ENCODE measurements around the gene SCARB2. TPM values are rescaled to one million over a fixed set of nuclear protein-coding genes. Genes with fewer than 3 reads are reported as not detected.

The SCARB2 gene
- total and polyA plus RNA-seq, 8 donors: 36.8 to 123 (median 72.4) TPM

GRCh38 chr4:76148142-76148865 lies 65.3 kb downstream of the SCARB2 start, which contains the start of gene NUP54:
Gene NUP54, minus strand, starts transcription at chr4:76148397. Its CDS starts 23 bp downstream, at chr4:76148374.
- H3K4me3 ChIP-seq: peak within 1 kb of the TSS; percentile 74 to 98 (median 82)
- TF ChIP-seq CTCF (IDR thresholded peaks at IDR 0.05): no peak
- H3K9me3 ChIP-seq: no peaks in the 10 kb centered on the region
- peaks cover 9 to 22% (median 19%) of the 10 kb centered on the region in 3 donors for H3K4me1 ChIP-seq
- ATAC-seq: peak; percentile 98 to 100 (median 98)
- peak within 1 kb of the TSS; percentile 80 to 95 (median 90) for H3K27ac ChIP-seq
- peak; percentile 89 to 97 (median 92) for DNase-seq
- intact Hi-C loops (cut with DNase I): no loop called here
- H3K36me3 ChIP-seq: peaks cover 0 to 5% (median 0%) of the 10 kb centered on the region in 3 donors
- no peaks in the 10 kb centered on the region for H3K27me3 ChIP-seq
- WGBS, 2 donors: 0 to 1% methylated on average over 36 to 47 of the region's 47 CpGs
- peak; percentile 59 for FAIRE-seq

GRCh38 chr4:76147454-76148141 lies 66.0 kb downstream of the SCARB2 start:
- intact Hi-C loops (cut with DNase I): no loop called here
- WGBS, 2 donors: 1% methylated on average over 31 of the region's 31 CpGs
- ATAC-seq (peak; percentile 55 to 81 (median 70)), FAIRE-seq (no peak), DNase-seq (peak in 3 of 6 donors; percentile 31 to 56 (median 45))
- Histone ChIP-seq H3K27ac (peak overlapping the region; percentile 80 to 95 (median 90)), H3K27me3 (no peaks in the 10 kb centered on the region), H3K4me1 (peaks cover 9 to 22% (median 20%) of the 10 kb centered on the region in 3 donors), H3K9me3 (no peaks in the 10 kb centered on the region), H3K4me3 (peak overlapping the region; percentile 74 to 98 (median 82)), H3K36me3 (peaks cover 0 to 5% (median 0%) of the 10 kb centered on the region in 3 donors)
- TF ChIP-seq CTCF (IDR thresholded peaks at IDR 0.05): no peak

- Histone ChIP-seq H3K36me3 (peaks cover 0 to 11% (median 0%) of the 10 kb centered on the region in 3 donors), H3K4me3 (no peak overlapping the region), H3K9me3 (no peaks in the 10 kb centered on the region), H3K27ac (no peak overlapping the region), H3K27me3 (no peaks in the 10 kb centered on the region), H3K4me1 (peaks cover 7 to 29% (median 21%) of the 10 kb centered on the region in 3 donors)
- FAIRE-seq (no peak), ATAC-seq (no peak), DNase-seq (no peak)
- TF ChIP-seq CTCF (IDR thresholded peaks at IDR 0.05): no peak
- intact Hi-C loops (cut with DNase I): no loop called here
Observed at GRCh38 chr4:76144546-76144945, 69.1 kb downstream of the SCARB2 start.

- H3K27me3 ChIP-seq: no peaks in the 10 kb centered on the region
- intact Hi-C loops (cut with DNase I): no loop called here
- H3K27ac ChIP-seq: no peak overlapping the region
- WGBS, 2 donors: 94 to 95% methylated on average over 3 of the region's 3 CpGs
- FAIRE-seq: no peak
- H3K4me1 ChIP-seq: peaks cover 0 to 19% (median 15%) of the 10 kb centered on the region in 3 donors
- DNase-seq: no peak
- no peak for ATAC-seq
- H3K36me3 ChIP-seq: peaks cover 0 to 11% (median 0%) of the 10 kb centered on the region in 3 donors
- no peak for TF ChIP-seq CTCF (IDR thresholded peaks at IDR 0.05)
- no peak overlapping the region for H3K4me3 ChIP-seq
- no peaks in the 10 kb centered on the region for H3K9me3 ChIP-seq
Observed at GRCh38 chr4:76141241-76141640, 72.4 kb downstream of the SCARB2 start.
